T-cell (primary cell): Measurements from ENCODE around the gene NMRK1. TPM values are rescaled to one million over a fixed set of nuclear protein-coding genes. Genes with fewer than 3 reads are reported as not detected.

ENCODE experiments used
- ATAC-seq, 4 experiments: fragments of 200-7000 bp in 3 of 4; fragments of 150-1000 bp in 1 of 4; cut with Tn5 transposase; replicated peaks in 1 of 4; 1 replicate in 3 of 4; 2 replicates in 1 of 4; pipeline ENCODE4 v1.10.0; 2021; ENCODE audit warnings: moderate library complexity in 3 of 4, mild to moderate bottlenecking in 2 of 4, moderate number of reproducible peaks in 1 of 4
- CTCF ChIA-PET, 2 donors: fragments of 300-600 bp; sonication (Branson Sonifier 250); formaldehyde crosslinking; loops; one replicate each; lab custom pipeline; 2022; ENCODE audit warnings: antibody characterized with exemption in 2 of 2; lab: Charles Lee
- POLR2A ChIA-PET, 2 donors: fragments of 300-600 bp; sonication (Branson Sonifier 250); formaldehyde crosslinking; loops; one replicate each; lab custom pipeline; 2022; ENCODE audit warnings: antibody characterized with exemption in 2 of 2; lab: Charles Lee
- DNase-seq, 35 experiments: peaks; one replicate each; pipeline versions ENCODE4 v3.0.0 to v3.0.0-alpha.2; 2013 to 2023
- H3K27ac ChIP-seq: one replicate; pipeline ENCODE4 v1.5.1; 2013; ENCODE audit warnings: low read length
- H3K27me3 ChIP-seq, 2 experiments: replicated peaks in 1 of 2; 1 replicate in 1 of 2; 2 replicates in 1 of 2; pipeline versions ENCODE4 v1.6.1 to v1.7.0; 2013; ENCODE audit warnings: low read length in 1 of 2, mixed read lengths in 1 of 2; ENCODE audit not compliant: control insufficient read depth in 2 of 2, insufficient read depth in 2 of 2; ENCODE audit errors: extremely low read depth in 1 of 2
- H3K36me3 ChIP-seq, 2 donors: 1 replicate in 1 of 2; 2 replicates in 1 of 2; pipeline versions ENCODE4 v1.6.1 to v1.7.0; 2013; ENCODE audit warnings: low read length in 1 of 2; ENCODE audit not compliant: control insufficient read depth in 2 of 2, insufficient read depth in 1 of 2; ENCODE audit errors: extremely low read depth in 1 of 2
- H3K4me1 ChIP-seq, 2 experiments: 1 replicate in 1 of 2; 2 replicates in 1 of 2; pipeline versions ENCODE4 v1.6.1 to v1.7.0; 2013; ENCODE audit warnings: low read length in 2 of 2, mixed read lengths in 1 of 2; ENCODE audit not compliant: insufficient read depth in 2 of 2, control insufficient read depth in 1 of 2; ENCODE audit errors: extremely low read depth in 1 of 2
- H3K4me3 ChIP-seq, 2 donors: 1 replicate in 1 of 2; 2 replicates in 1 of 2; pipeline versions ENCODE4 v1.5.1 to v1.7.0; 2013; ENCODE audit warnings: mild to moderate bottlenecking in 2 of 2, low read length in 1 of 2, moderate library complexity in 1 of 2; ENCODE audit not compliant: control insufficient read depth in 1 of 2; ENCODE audit errors: extremely low read depth in 1 of 2
- H3K9me3 ChIP-seq: 2 replicates; pipeline ENCODE4 v1.7.0; 2013
- H3K27ac Mint-ChIP-seq, 2 donors: one replicate each; pipeline ENCODE4 v1.8.0; 2020 to 2021; ENCODE audit warnings: mild to moderate bottlenecking in 2 of 2, mixed read lengths in 2 of 2
- H3K27me3 Mint-ChIP-seq, 2 donors: one replicate each; pipeline ENCODE4 v1.8.0; 2021 to 2022; ENCODE audit warnings: mixed read lengths in 2 of 2
- H3K36me3 Mint-ChIP-seq: one replicate; pipeline ENCODE4 v1.8.0; 2021; ENCODE audit warnings: mixed read lengths
- H3K4me1 Mint-ChIP-seq, 3 donors: one replicate each; pipeline ENCODE4 v1.8.0; 2020 to 2022; ENCODE audit warnings: mixed read lengths in 3 of 3, mild to moderate bottlenecking in 1 of 3
- H3K4me3 Mint-ChIP-seq, 3 donors: one replicate each; pipeline ENCODE4 v1.8.0; 2020 to 2022; ENCODE audit warnings: mild to moderate bottlenecking in 3 of 3, mixed read lengths in 3 of 3, moderate library complexity in 3 of 3
- H3K9me3 Mint-ChIP-seq, 3 donors: one replicate each; pipeline ENCODE4 v1.8.0; 2020 to 2022; ENCODE audit warnings: mixed read lengths in 3 of 3
- WGBS: methylation state at CpG from one replicate; pipeline ENCODE4 v1.1.5; 2013; ENCODE audit warnings: missing lambda C conversion rate; ENCODE audit not compliant: insufficient coverage; 5-methylcytosine and 5-hydroxymethylcytosine counted together
- total RNA-seq, 35 experiments: library from RNA in 6 of 35; stranded (reverse) in 6 of 35; fragments of 120-200 nt in 1 of 35; gene quantifications; one replicate each; pipeline versions ENCODE4 v1.2.1 to v1.2.4 and lab custom pipeline; 2013 to 2026

The NMRK1 gene
- total RNA-seq, 5 donors from 2014 or later (not counting 1 experiment from before 2014, with no cell fraction given), result 61.9 to 91.0 (median 72.6) TPM

DNA sequence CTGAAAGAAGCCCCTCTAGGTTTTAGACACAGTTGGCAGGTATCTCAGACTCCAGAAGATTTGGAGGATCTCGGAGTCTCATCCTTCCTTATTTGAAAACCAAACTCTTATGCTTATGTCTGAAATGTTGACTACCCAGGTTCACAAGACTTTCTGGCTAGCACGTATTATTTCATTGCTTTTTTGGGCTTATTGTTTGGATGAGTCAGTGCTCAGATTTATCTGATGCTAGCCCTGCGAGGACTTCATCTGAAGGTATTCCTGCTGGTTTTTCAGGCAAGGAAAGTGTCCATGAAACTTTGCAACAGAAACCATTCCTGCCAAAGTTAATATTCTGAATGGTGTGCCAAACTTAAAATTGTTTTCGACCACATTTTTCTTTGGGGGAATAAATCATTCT is 8.8 kb upstream of the NMRK1 start:
- ATAC-seq (no peak), DNase-seq (no peak)
- H3K4me3 ChIP-seq, result no peak overlapping the region
- ChIA-PET CTCF (no interaction called here), POLR2A (no interaction called here)
- H3K36me3 Mint-ChIP-seq, result peaks cover 29% of the 10 kb centered on the region
- no peaks in the 10 kb centered on the region for H3K27me3 Mint-ChIP-seq
- H3K36me3 ChIP-seq, result peaks cover 0 to 5% of the 10 kb centered on the region in 2 donors
- H3K9me3 Mint-ChIP-seq, result no peaks in the 10 kb centered on the region
- peaks cover 54 to 84% (median 75%) of the 10 kb centered on the region in 3 donors for H3K4me1 Mint-ChIP-seq
- no peaks in the 10 kb centered on the region for H3K9me3 ChIP-seq
- no peak overlapping the region for H3K27ac ChIP-seq
- H3K4me3 Mint-ChIP-seq, result no peak overlapping the region
- peaks cover 4 to 52% of the 10 kb centered on the region in 2 experiments for H3K4me1 ChIP-seq
- no peaks in the 10 kb centered on the region for H3K27me3 ChIP-seq
- H3K27ac Mint-ChIP-seq, result no peak overlapping the region
- 100% methylated on average over 2 of the region's 4 CpGs for WGBS

GRCh38 chr9:75092766-75093165 is 4.8 kb upstream of the NMRK1 start:
- H3K36me3 Mint-ChIP-seq, result peaks cover 11% of the 10 kb centered on the region
- H3K27ac Mint-ChIP-seq, result peak overlapping the region; percentile 64 to 86
- Histone ChIP-seq H3K27me3 (no peaks in the 10 kb centered on the region), H3K4me3 (no peak overlapping the region), H3K36me3 (no peaks in the 10 kb centered on the region), H3K27ac (no peak overlapping the region), H3K9me3 (no peaks in the 10 kb centered on the region), H3K4me1 (peaks cover 28 to 42% of the 10 kb centered on the region in 2 experiments)
- no peaks in the 10 kb centered on the region for H3K9me3 Mint-ChIP-seq
- H3K4me1 Mint-ChIP-seq, result peaks cover 65 to 81% (median 75%) of the 10 kb centered on the region in 3 donors
- 94% methylated on average over 3 of the region's 4 CpGs for WGBS
- H3K27me3 Mint-ChIP-seq, result no peaks in the 10 kb centered on the region
- ATAC-seq (no peak), DNase-seq (no peak)
- ChIA-PET POLR2A (interaction anchor here (0.6 kb wide), 5 partner anchors 7 to 1977 kb away, joined by 3 to 6 read pairs (median 5); no protein-coding TSS in a partner anchor), CTCF (interaction anchor here (1.0 to 1.7 kb wide), 10 partner anchors 10 to 320 kb away, joined by 3 to 7 read pairs (median 3); no protein-coding TSS in a partner anchor)
- H3K4me3 Mint-ChIP-seq, result peak overlapping the region; percentile 41 to 58 (median 48)

GRCh38 chr9:75090579-75090978 is 2.6 kb upstream of the NMRK1 start:
- DNase-seq, result no peak
- H3K4me3 Mint-ChIP-seq, result peak overlapping the region; percentile 96 to 99 (median 99)
- no peaks in the 10 kb centered on the region for H3K9me3 ChIP-seq
- H3K36me3 Mint-ChIP-seq, result no peaks in the 10 kb centered on the region
- WGBS, result 100% methylated on average over 1 of the region's 4 CpGs
- peak overlapping the region; percentile 20 to 95 for H3K27ac Mint-ChIP-seq
- no peaks in the 10 kb centered on the region for H3K9me3 Mint-ChIP-seq
- CTCF ChIA-PET, result interaction anchor here in 1 of 2 donors (1.1 kb wide), 1 partner anchor 62 kb away, joined by 3 read pairs; the partner anchor contains the start of gene CARNMT1
- peaks cover 41 to 44% of the 10 kb centered on the region in 2 experiments for H3K4me1 ChIP-seq
- POLR2A ChIA-PET, result interaction anchor here (0.7 to 4.9 kb wide), 4 partner anchors 36 to 65 kb away, joined by 3 to 34 read pairs (median 4); partner anchors contain the start of gene CARNMT1 (in 1 of the 2)
- ATAC-seq, result no peak
- H3K4me3 ChIP-seq, result peak overlapping the region in 1 of 2 donors; percentile 76
- no peak overlapping the region for H3K27ac ChIP-seq
- H3K36me3 ChIP-seq, result no peaks in the 10 kb centered on the region
- peaks cover 72 to 83% (median 76%) of the 10 kb centered on the region in 3 donors for H3K4me1 Mint-ChIP-seq
- H3K27me3 Mint-ChIP-seq, result no peaks in the 10 kb centered on the region
- no peaks in the 10 kb centered on the region for H3K27me3 ChIP-seq

- POLR2A ChIA-PET, result interaction anchor here (0.7 to 4.9 kb wide), 5 partner anchors 27 to 840 kb away, joined by 3 to 34 read pairs (median 3); partner anchors contain the start of gene CARNMT1 (in 1 of the 2)
- ATAC-seq (no peak), DNase-seq (peak in 1 of 35 experiments; percentile 26)
- H3K9me3 Mint-ChIP-seq, result no peaks in the 10 kb centered on the region
- Histone ChIP-seq H3K4me3 (peak overlapping the region; percentile 76 to 90), H3K4me1 (peaks cover 44 to 50% of the 10 kb centered on the region in 2 experiments), H3K27me3 (no peaks in the 10 kb centered on the region), H3K27ac (peak overlapping the region; percentile 73), H3K36me3 (peaks cover 0 to under 1% of the 10 kb centered on the region in 2 donors), H3K9me3 (no peaks in the 10 kb centered on the region)
- CTCF ChIA-PET, result interaction anchor here in 1 of 2 donors (0.7 to 1.1 kb wide), 4 partner anchors 61 to 165 kb away, joined by 3 to 5 read pairs (median 3); partner anchors contain the start of genes C9orf40 and CARNMT1
- peaks cover 72 to 84% (median 76%) of the 10 kb centered on the region in 3 donors for H3K4me1 Mint-ChIP-seq
- peak overlapping the region; percentile 96 to 99 (median 99) for H3K4me3 Mint-ChIP-seq
- H3K36me3 Mint-ChIP-seq, result peaks cover 2% of the 10 kb centered on the region
- H3K27me3 Mint-ChIP-seq, result no peaks in the 10 kb centered on the region
- peak overlapping the region; percentile 92 to 95 for H3K27ac Mint-ChIP-seq
- WGBS, result 0% methylated on average over 1 of the region's 11 CpGs
Observed at GRCh38 chr9:75089373-75089766, 1.4 kb upstream of the NMRK1 start.

- ChIA-PET CTCF (interaction anchor here in 1 of 2 donors (1.0 to 1.9 kb wide), 9 partner anchors 13 to 137 kb away, joined by 3 to 10 read pairs (median 5); partner anchors contain the start of genes C9orf40 and CARNMT1), POLR2A (interaction anchor here (0.5 to 4.9 kb wide), 5 partner anchors 26 to 1306 kb away, joined by 3 to 34 read pairs (median 4); partner anchors contain the start of genes CARNMT1 (in 1 of the 2) and RFK (in 1 of the 2))
- 2% methylated on average over 21 of the region's 43 CpGs for WGBS
- Histone ChIP-seq H3K27ac (peak overlapping the region; percentile 73), H3K4me3 (peak overlapping the region; percentile 76 to 90), H3K36me3 (peaks cover 0 to 3% of the 10 kb centered on the region in 2 donors), H3K27me3 (no peaks in the 10 kb centered on the region), H3K9me3 (no peaks in the 10 kb centered on the region), H3K4me1 (peaks cover 47 to 50% of the 10 kb centered on the region in 2 experiments)
- peaks cover 72 to 83% (median 76%) of the 10 kb centered on the region in 3 donors for H3K4me1 Mint-ChIP-seq
- H3K27me3 Mint-ChIP-seq, result no peaks in the 10 kb centered on the region
- ATAC-seq, result peak; percentile 35 to 48 (median 44)
- H3K36me3 Mint-ChIP-seq, result peaks cover 2% of the 10 kb centered on the region
- H3K4me3 Mint-ChIP-seq, result peak overlapping the region; percentile 96 to 99 (median 99)
- peak in 2 of 35 experiments; percentile 9 to 37 for DNase-seq
- H3K27ac Mint-ChIP-seq, result peak overlapping the region; percentile 92 to 95
- no peaks in the 10 kb centered on the region for H3K9me3 Mint-ChIP-seq
Observed at GRCh38 chr9:75088646-75089372, 854 bp upstream of the NMRK1 start.
